GM19240 (cell line): ENCODE results near the gene MAK.
"Not testable (repeated sequence)": the region's sequence is repeated elsewhere in the genome, so short reads cannot be mapped to it uniquely, and the experiment has no call there.

ENCODE experiments used
- DNase-seq: peaks from one replicate; pipeline ENCODE4 v3.0.0; 2011; ENCODE audit warnings: low spot score; ENCODE audit not compliant: insufficient read length

Gene MAK

GRCh38 chr6:10730254-10730653 is 108.1 kb downstream of the MAK start:
- no peak for DNase-seq

GRCh38 chr6:10725716-10726115 is 112.6 kb downstream of the MAK start:
- no peak for DNase-seq

- DNase-seq: no peak
These were observed 113.3 kb downstream of the MAK start for GRCh38 chr6:10725044-10725443.

- DNase-seq: no peak
These were observed 114.8 kb downstream of the MAK start for GRCh38 chr6:10723567-10723881.

GRCh38 chr6:10722820-10723566 is 115.3 kb downstream of the MAK start, which contains the start of gene TMEM14C:
TMEM14C (plus strand) TSS chr6:10723070; CDS start chr6:10724614, 1,544 bp downstream.
- peak; percentile 91 for DNase-seq

- DNase-seq: no peak
These were observed 115.8 kb downstream of the MAK start for GRCh38 chr6:10722570-10722819.

GRCh38 chr6:10721850-10722569 is 116.3 kb downstream of the MAK start:
- no peak for DNase-seq

GRCh38 chr6:10720960-10721849 is 117.1 kb downstream of the MAK start:
- DNase-seq: not testable (repeated sequence)

GRCh38 chr6:10720265-10720959 is 117.9 kb downstream of the MAK start:
- DNase-seq: no peak

- no peak for DNase-seq
These were observed 118.4 kb downstream of the MAK start for GRCh38 chr6:10719964-10720264.

GRCh38 chr6:10719296-10719963 is 118.9 kb downstream of the MAK start:
- no peak for DNase-seq

- no peak for DNase-seq
These were observed 124.4 kb downstream of the MAK start for GRCh38 chr6:10713962-10714361.
